Adrenal gland (tissue), 12 donors: ENCODE results near the gene CKM. TPM values are rescaled to one million over a fixed set of nuclear protein-coding genes. Genes with fewer than 3 reads are reported as not detected.

ENCODE experiments used
- DNase-seq, 7 donors: peaks; one replicate each; pipeline ENCODE4 v3.0.0-alpha.2; 2019 to 2020
- H3K27ac ChIP-seq, 5 donors: fragments of 200-600 bp; sonication (generic) in 4 of 5; 1 replicate in 3 of 5; 2 replicates in 2 of 5; pipeline versions ENCODE4 v1.5.1 to v1.8.0; 2016 to 2020; ENCODE audit warnings: mild to moderate bottlenecking in 1 of 5
- H3K27me3 ChIP-seq: fragments of 200-600 bp; 2 replicates; pipeline ENCODE4 v1.8.0; 2021
- H3K36me3 ChIP-seq, 2 donors: fragments of 200-600 bp; replicated peaks in 1 of 2; 1 replicate in 1 of 2; 2 replicates in 1 of 2; pipeline versions ENCODE4 v1.5.1 to v1.8.0; 2018 to 2022
- H3K4me1 ChIP-seq, 2 donors: fragments of 200-600 bp; replicated peaks in 1 of 2; 1 replicate in 1 of 2; 2 replicates in 1 of 2; pipeline versions ENCODE4 v1.5.1 to v1.8.0; 2018 to 2021
- H3K4me3 ChIP-seq, 4 donors: fragments of 200-600 bp; sonication (generic) in 3 of 4; one replicate each; pipeline ENCODE4 v1.5.1; 2016 to 2018
- H3K9me3 ChIP-seq, 3 donors: fragments of 200-600 bp; sonication (generic) in 1 of 3; replicated peaks in 1 of 3; 1 replicate in 2 of 3; 2 replicates in 1 of 3; pipeline versions ENCODE4 v1.5.1 to v1.8.0; 2016 to 2021
- POLR2A ChIP-seq, 2 donors: fragments of 450-650 bp; IDR thresholded peaks; one replicate each; pipeline ENCODE4 v1.6.1; 2017; ENCODE audit warnings: antibody characterized with exemption in 2 of 2, mild to moderate bottlenecking in 2 of 2, moderate library complexity in 1 of 2
- WGBS, 4 donors: extraction: QIAGEN DNeasy Blood & Tissue Kit in 2 of 4; methylation state at CpG; one replicate each; pipeline versions ENCODE4 v1.1.5 to v1.1.7; 2013 to 2017; 5-methylcytosine and 5-hydroxymethylcytosine counted together
- intact Hi-C, 2 donors: fragments of 100-400 bp; cut with DNase I; formaldehyde crosslinking; loops; one replicate each; pipeline versions ENCODE4 v1.14.1 to v1.15.0; 2022 to 2023
- polyA plus RNA-seq, 3 donors: library from polyadenylated mRNA; stranded (reverse); fragments of 200-250 nt in 2 of 3; fragments of 350-450 nt in 1 of 3; fragmentation: Illumina TruSeq in 1 of 3; extraction: RNeasy Lipid Tissue Mini Kit (QIAGEN cat#74804) in 1 of 3; gene quantifications; one replicate each; pipeline ENCODE4 v1.2.3, GENCODE V29; 2013 to 2014
- total RNA-seq, 9 donors: library from RNA; depleted of rRNA in 4 of 9; stranded (reverse); fragments of >200 nt in 4 of 9; fragments of 120-200 nt in 1 of 9; fragmentation: NEBNext Ultra II Directional in 1 of 9; extraction: Animal tissue kit (Norgen Biotek cat#: 25700) in 1 of 9; gene quantifications; one replicate each; pipeline versions ENCODE4 v1.1.0 to v1.2.4, GENCODE V29; 2013 to 2023
- TF ChIP-seq, protein P1 (sequence below), 6 experiments: fragments of 450-650 bp in 4 of 6; fragments of 200-600 bp in 2 of 6; sonication (generic) in 1 of 6; IDR thresholded peaks; 1 replicate in 5 of 6; 2 replicates in 1 of 6; pipeline versions ENCODE4 v1.5.1 to v1.8.0; 2016 to 2021; ENCODE audit warnings: antibody characterized with exemption in 6 of 6, mild to moderate bottlenecking in 2 of 6, moderate library complexity in 1 of 6
- donor health status: healthy with polysubstance abuse.
- donor health status: Bipolar disorder and iron deficiency.
- donor health status: DM: yes; HTN: yes; CAD: no.
- donor health status: DM: no; HTN: no; CAD: no.
- donor health status: DM: no; HTN: no; CAD: no.
- donor health status: DM: yes; HTN: yes; CAD: no.

The CKM gene
- total and polyA plus RNA-seq, 12 donors = 0.33 to 51.3 (median 1.4) TPM; not detected in 6

DNA sequence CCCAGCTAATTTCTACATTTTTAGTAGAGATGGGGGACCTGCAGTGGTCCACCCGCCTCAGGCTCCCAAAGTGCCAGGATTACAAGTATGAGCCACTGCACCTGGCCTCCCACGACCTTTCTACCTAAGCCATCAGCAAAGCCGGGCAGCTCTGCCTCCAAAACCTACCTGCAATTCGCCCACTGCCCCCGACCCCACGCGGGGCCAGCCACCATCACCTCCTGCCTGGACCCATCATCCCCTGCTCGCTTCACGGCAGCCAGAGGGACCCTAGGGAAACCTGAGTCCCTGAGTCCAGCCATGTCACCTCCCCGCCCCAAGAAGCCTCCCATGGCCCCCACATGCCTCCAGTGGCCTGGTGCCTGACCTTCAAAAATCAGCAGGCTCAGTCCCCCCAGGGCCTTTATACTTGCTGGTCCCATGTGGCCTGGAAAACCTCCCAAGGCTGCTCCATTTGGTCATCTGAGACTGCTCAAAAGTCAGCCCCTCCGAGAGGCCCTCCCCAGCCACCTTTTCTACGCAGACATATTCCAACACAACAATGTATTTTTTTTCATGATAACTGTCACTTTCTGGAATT is 35.6 kb upstream of the CKM start:
- no peak overlapping the region for H3K4me3 ChIP-seq
- intact Hi-C loops = loop anchor here in 1 of 2 donors (10.0 kb wide), 1 partner anchor 344 kb away; no protein-coding TSS in a partner anchor
- no peak overlapping the region for H3K27ac ChIP-seq
- peaks cover 0 to 30% of the 10 kb centered on the region in 2 donors for H3K36me3 ChIP-seq
- 90 to 95% (median 92%) methylated on average over 10 to 12 of the region's 12 CpGs for WGBS, 4 donors
- no peak for DNase-seq
- H3K27me3 ChIP-seq = no peaks in the 10 kb centered on the region
- no peaks in the 10 kb centered on the region for H3K4me1 ChIP-seq
- TF ChIP-seq, protein P1, sequence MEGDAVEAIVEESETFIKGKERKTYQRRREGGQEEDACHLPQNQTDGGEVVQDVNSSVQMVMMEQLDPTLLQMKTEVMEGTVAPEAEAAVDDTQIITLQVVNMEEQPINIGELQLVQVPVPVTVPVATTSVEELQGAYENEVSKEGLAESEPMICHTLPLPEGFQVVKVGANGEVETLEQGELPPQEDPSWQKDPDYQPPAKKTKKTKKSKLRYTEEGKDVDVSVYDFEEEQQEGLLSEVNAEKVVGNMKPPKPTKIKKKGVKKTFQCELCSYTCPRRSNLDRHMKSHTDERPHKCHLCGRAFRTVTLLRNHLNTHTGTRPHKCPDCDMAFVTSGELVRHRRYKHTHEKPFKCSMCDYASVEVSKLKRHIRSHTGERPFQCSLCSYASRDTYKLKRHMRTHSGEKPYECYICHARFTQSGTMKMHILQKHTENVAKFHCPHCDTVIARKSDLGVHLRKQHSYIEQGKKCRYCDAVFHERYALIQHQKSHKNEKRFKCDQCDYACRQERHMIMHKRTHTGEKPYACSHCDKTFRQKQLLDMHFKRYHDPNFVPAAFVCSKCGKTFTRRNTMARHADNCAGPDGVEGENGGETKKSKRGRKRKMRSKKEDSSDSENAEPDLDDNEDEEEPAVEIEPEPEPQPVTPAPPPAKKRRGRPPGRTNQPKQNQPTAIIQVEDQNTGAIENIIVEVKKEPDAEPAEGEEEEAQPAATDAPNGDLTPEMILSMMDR (IDR thresholded peaks at IDR 0.05) = no peak
- no peak for TF ChIP-seq POLR2A (IDR thresholded peaks at IDR 0.05)
- H3K9me3 ChIP-seq = no peaks in the 10 kb centered on the region

DNA sequence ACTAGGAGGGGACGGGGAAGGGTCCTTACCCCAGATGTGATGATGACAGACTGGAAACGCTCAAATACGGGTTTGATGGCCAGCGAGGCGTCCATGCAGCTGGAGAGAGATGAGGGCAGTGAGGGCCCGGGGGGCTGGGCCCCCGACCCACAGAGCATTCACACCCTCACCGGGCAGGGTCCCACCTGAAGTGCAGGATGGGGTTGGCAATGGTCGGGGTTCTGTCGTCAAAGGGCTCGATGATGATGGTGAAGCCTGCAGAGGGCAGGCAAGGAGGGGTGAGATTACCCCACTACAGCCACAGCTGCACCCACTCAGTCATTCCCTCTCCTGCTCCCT is 34.7 kb upstream of the CKM start:
- H3K27me3 ChIP-seq = no peaks in the 10 kb centered on the region
- no peak overlapping the region for H3K4me3 ChIP-seq
- intact Hi-C loops = loop anchor here in 1 of 2 donors (10.0 kb wide), 1 partner anchor 343 kb away; no protein-coding TSS in a partner anchor
- 92 to 97% (median 95%) methylated on average over 6 to 11 of the region's 11 CpGs for WGBS, 4 donors
- no peaks in the 10 kb centered on the region for H3K9me3 ChIP-seq
- TF ChIP-seq, protein P1 (IDR thresholded peaks at IDR 0.05) = no peak
- TF ChIP-seq POLR2A (IDR thresholded peaks at IDR 0.05) = no peak
- peaks cover 0 to 37% of the 10 kb centered on the region in 2 donors for H3K36me3 ChIP-seq
- no peaks in the 10 kb centered on the region for H3K4me1 ChIP-seq
- no peak for DNase-seq
- H3K27ac ChIP-seq = no peak overlapping the region

DNA sequence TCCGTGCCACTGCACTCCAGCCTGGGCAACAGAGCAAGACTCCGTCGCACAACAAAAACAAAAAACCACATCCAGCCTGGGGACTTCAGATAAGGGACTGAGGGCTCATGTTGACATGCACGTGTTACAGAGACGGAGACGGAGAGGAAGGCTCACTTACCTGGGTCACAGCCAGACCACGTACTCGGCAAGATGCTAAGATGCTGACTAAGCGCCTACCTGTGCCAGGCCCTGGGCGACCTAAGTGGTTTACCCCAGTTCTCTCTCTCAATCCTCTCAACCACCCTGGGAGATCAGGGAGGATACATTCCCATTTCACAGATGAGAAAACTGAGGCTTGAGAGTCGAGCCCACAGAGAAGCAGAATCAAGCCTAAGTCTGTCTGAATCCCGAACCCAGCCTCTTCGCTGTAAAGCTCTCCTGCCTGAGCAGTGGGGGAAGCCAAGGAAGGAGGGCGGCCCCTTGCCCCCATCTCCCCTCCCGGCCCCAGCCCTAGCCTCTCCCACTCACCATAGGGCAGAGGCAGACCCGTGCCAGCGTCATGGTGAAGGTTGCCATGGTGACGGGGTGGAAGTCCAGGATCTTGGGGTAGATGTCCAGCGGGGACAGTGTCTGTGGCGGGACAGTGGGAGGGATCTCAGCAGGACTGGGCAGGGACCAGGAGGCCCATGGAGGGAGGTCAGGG is 34.2 kb upstream of the CKM start:
- Histone ChIP-seq H3K27me3 (no peaks in the 10 kb centered on the region), H3K36me3 (peaks cover 0 to 40% of the 10 kb centered on the region in 2 donors), H3K9me3 (no peaks in the 10 kb centered on the region), H3K4me1 (no peaks in the 10 kb centered on the region), H3K4me3 (no peak overlapping the region), H3K27ac (no peak overlapping the region)
- TF ChIP-seq POLR2A (IDR thresholded peaks at IDR 0.05) = no peak
- TF ChIP-seq, protein P1 (IDR thresholded peaks at IDR 0.05) = no peak
- WGBS, 4 donors = 90 to 95% (median 93%) methylated on average over 16 to 20 of the region's 20 CpGs
- intact Hi-C loops = loop anchor here in 1 of 2 donors (10.0 kb wide), 1 partner anchor 342 kb away; no protein-coding TSS in a partner anchor
- DNase-seq = no peak

DNA sequence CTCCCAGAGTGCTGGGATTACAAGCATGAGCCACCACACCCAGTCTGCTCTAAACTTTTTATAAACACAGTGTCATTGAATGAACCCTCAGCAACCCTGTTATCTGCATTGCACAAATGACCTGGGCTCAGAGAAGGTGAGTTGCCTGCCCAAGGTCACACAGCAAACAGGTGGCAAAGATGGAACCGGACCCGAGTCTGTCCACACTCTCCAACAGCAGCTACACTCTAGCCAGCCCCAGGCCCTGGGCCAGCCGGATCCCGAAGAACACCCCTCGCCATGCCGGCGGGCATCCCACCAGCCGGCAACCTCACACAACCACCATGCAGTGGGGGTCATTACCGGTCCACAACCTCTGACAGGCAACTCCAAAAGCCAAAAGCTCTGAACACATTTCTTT is 33.2 kb upstream of the CKM start:
- TF ChIP-seq POLR2A (IDR thresholded peaks at IDR 0.05) = no peak
- TF ChIP-seq, protein P1 (IDR thresholded peaks at IDR 0.05) = no peak
- intact Hi-C loops = loop anchor here in 1 of 2 donors (10.0 kb wide), 1 partner anchor 341 kb away; no protein-coding TSS in a partner anchor
- Histone ChIP-seq H3K9me3 (no peaks in the 10 kb centered on the region), H3K4me3 (no peak overlapping the region), H3K36me3 (peaks cover 0 to 31% of the 10 kb centered on the region in 2 donors), H3K27me3 (no peaks in the 10 kb centered on the region), H3K27ac (no peak overlapping the region), H3K4me1 (no peaks in the 10 kb centered on the region)
- DNase-seq = no peak
- 80 to 98% (median 98%) methylated on average over 1 to 9 of the region's 9 CpGs for WGBS, 4 donors
